ENCODE data around the gene USP47. TPM values are rescaled to one million over a fixed set of nuclear protein-coding genes. Genes with fewer than 3 reads are reported as not detected.
"Not testable (repeated sequence)": the region's sequence is repeated elsewhere in the genome, so short reads cannot be mapped to it uniquely, and the experiment has no call there.

Gene USP47
- total RNA-seq, 4 donors from 2014 or later = 61.0 to 83.3 (median 72.8) TPM

DNA sequence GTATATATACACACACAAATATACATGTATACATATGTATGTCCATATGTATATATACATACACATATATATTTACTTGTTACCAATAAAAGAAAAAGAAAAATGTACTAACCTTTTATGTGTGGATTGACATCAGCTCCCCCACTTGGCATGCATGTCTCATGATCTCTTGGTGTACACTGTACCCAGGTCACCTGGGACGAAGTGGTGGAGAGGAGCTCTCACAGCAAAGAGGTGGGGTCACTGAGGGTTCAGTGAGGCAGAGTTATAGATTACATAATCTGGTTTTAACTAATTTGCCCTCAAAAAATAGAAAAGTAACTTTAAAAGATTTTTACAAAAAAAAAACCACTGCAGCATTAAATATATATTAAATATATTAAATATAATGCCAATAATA lies 15.5 kb upstream of the USP47 start:
- no peak for DNase-seq (ENCODE audit: low spot score)
- no peak for ATAC-seq (ENCODE audit: low FRiP score)
- no peak for TF ChIP-seq CTCF (IDR thresholded peaks at IDR 0.05)

DNA sequence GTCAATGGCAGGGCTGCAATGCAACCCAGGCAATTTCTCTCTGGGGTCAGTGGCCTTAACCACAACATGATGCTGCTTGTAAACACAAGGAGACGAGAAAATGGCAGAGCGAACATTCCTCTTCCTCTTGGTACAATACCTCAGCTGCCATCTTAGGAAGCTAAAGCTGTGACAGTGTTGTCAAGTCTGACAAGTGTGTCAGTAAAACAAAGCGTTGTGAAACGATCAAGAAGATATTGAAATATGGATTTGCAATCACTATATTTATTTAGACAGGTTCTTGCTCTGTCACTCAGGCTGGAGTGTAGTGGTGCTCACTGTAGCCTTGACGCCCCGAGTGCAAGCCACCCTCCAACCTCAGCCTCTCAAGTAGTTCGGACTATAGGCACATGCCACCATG lies 14.5 kb upstream of the USP47 start:
- no peak for TF ChIP-seq CTCF (IDR thresholded peaks at IDR 0.05)
- ATAC-seq (ENCODE audit: low FRiP score) (no peak), DNase-seq (ENCODE audit: low spot score) (no peak)

DNA sequence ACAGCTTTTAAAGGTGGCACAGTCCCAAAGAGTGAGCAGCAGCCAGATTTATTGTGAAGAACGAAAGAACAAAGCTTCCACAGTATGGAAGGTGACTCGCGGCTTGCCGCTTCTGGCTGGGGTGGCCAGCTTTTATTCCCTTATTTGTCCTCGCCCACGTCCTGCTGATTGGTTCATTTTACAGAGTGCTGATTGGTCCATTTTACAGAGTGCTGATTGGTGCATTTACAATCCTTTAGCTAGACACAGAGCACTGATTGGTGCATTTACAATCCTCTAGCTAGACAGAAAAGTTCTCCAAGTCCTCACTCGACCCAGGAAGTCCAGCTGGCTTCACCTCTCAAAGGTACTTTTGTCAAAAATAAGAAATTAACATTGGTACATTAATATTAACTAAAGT lies 10.4 kb upstream of the USP47 start:
- not testable (repeated sequence) for ATAC-seq (ENCODE audit: low FRiP score); DNase-seq (ENCODE audit: low spot score)

- TF ChIP-seq CTCF (IDR thresholded peaks at IDR 0.05) = no peak
- DNase-seq (ENCODE audit: low spot score) (no peak), ATAC-seq (ENCODE audit: low FRiP score) (no peak)
Observed at GRCh38 chr11:11836676-11837231, 5.0 kb upstream of the USP47 start.

GRCh38 chr11:11839718-11840117 lies 2.1 kb upstream of the USP47 start:
- DNase-seq (ENCODE audit: low spot score) (no peak), ATAC-seq (ENCODE audit: low FRiP score) (no peak)
- no peak for TF ChIP-seq CTCF (IDR thresholded peaks at IDR 0.05)

GRCh38 chr11:11841116-11841722 lies 553 bp upstream of the USP47 start:
- DNase-seq (ENCODE audit: low spot score) = no peak
- no peak for TF ChIP-seq CTCF (IDR thresholded peaks at IDR 0.05)

GRCh38 chr11:11842421-11843008 lies 743 bp downstream of the USP47 start:
- ATAC-seq (ENCODE audit: low FRiP score) (peak; percentile 59), DNase-seq (ENCODE audit: low spot score) (no peak)

More at GRCh38 chr11:11841116-11841722, 553 bp upstream of the USP47 start:
- ATAC-seq (ENCODE audit: low FRiP score) = peak; percentile 68

More at GRCh38 chr11:11842421-11843008, 743 bp downstream of the USP47 start:
- no peak for TF ChIP-seq CTCF (IDR thresholded peaks at IDR 0.05)

All from omental fat pad (tissue), 4 donors.